SK-N-DZ (cell line): Measurements from ENCODE around the gene CCDC32.

Source experiments
- DNase-seq: peaks from one replicate; pipeline ENCODE4 v3.0.0-alpha.2; 2015; ENCODE audit warnings: low spot score

The CCDC32 gene

GRCh38 chr15:40567111-40567510 lies 2.3 kb upstream of the CCDC32 start:
- DNase-seq, result peak; percentile 44

GRCh38 chr15:40565333-40566238 lies 744 bp upstream of the CCDC32 start:
- DNase-seq, result no peak

- no peak for DNase-seq
Measured at GRCh38 chr15:40563426-40563825, 1.4 kb downstream of the CCDC32 start.

GRCh38 chr15:40562691-40563090 lies 2.2 kb downstream of the CCDC32 start:
- no peak for DNase-seq

GRCh38 chr15:40558952-40559742 lies 5.7 kb downstream of the CCDC32 start:
- DNase-seq, result no peak

DNA sequence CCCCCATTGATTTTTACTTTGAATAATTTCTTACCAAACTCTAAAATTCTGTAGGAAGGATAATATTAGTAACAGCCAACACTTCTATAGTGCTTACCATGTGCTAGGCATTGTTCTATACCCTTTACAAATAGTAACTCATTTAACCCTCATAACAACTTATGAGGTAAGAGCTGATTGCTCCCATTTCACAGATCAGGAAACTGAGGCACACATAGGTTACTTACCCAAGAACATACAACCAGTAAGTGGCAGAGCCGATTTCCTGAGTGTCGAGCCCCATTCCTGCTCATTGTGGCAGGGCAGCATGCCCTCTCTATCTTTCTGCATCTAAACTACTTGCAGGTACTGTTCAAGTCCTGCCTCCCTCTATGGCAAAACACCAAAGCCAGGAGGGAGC lies 9.0 kb downstream of the CCDC32 start:
- no peak for DNase-seq

- no peak for DNase-seq
Measured at GRCh38 chr15:40554161-40554525, 10.7 kb downstream of the CCDC32 start.

DNA sequence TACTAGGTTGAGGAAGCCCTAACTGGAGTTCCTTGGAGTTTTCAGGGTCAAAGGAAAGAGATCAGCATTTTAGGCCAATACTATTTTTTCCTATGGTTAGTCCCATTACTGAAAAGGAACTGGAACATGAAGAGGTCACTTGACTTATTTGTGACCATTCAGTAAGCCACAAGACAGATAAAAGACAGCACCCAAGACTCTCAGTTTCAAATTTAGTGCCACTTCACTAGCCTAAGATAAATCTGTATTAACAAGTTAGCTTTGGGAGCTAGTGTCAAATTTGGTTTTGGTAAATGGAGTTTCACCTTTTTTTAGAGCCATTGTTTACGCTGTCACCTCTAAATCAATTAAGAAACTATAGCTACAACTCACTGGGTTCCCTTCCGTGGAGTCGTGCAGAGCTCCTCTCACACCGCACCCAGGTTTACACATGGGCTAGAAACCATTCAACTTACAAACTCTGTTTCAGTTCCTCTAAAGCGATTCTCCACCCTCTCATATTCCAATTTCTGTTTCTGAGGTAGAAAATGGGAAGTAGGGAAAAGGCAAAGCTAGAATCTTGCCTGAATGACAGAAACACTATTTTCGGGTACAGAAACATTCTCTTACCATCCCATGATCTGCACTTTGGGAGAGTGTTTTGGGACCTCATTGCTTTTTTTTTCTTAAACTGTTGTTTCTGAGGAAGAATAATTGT lies 14.4 kb downstream of the CCDC32 start:
- no peak for DNase-seq

GRCh38 chr15:40549894-40550293 lies 14.9 kb downstream of the CCDC32 start:
- no peak for DNase-seq

- DNase-seq, result no peak
Measured at GRCh38 chr15:40548610-40549009, 16.2 kb downstream of the CCDC32 start.

GRCh38 chr15:40545457-40545856 lies 19.4 kb downstream of the CCDC32 start:
- no peak for DNase-seq

- DNase-seq, result no peak
Measured at GRCh38 chr15:40543631-40544294, 21.1 kb downstream of the CCDC32 start.

DNA sequence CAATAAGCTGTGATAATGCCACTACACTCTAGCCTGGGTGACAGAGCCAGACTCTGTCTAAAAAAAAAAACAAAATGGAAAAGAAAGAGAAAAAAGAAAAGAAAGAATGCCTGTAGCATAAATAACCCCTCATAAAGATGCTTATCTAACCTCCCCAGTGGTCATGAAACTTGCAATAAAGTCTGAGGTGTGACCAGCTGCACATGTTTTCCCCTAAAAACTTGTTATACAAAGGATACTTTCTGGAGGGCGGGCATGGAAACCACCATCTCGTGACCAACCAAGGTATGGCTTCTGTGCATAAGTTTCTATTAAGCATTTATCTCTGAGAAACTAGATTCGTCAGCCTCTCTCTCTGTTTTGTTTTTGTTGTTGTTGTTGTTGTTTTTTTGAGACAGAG lies 21.8 kb downstream of the CCDC32 start:
- DNase-seq, result no peak

DNA sequence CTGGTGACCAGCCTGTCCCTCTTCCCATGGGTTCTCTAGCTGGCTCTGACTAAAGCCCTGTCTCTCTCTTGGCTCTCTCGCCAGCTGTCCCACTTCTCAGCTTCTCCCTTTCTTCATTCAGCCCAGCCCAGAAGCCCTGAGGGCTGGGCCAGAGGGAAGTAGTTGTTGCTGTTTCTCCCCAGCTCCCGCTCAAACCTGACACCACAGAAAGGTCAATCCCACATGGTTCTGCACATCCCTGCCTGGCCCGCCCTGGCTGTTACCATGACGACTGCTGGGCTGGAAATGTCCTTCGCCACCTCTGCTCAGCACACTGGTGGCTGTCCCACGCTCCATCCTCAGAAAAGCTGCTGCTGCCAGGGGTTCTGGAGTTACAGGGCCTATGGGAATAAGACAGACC lies 25.9 kb downstream of the CCDC32 start:
- DNase-seq, result peak; percentile 71

DNA sequence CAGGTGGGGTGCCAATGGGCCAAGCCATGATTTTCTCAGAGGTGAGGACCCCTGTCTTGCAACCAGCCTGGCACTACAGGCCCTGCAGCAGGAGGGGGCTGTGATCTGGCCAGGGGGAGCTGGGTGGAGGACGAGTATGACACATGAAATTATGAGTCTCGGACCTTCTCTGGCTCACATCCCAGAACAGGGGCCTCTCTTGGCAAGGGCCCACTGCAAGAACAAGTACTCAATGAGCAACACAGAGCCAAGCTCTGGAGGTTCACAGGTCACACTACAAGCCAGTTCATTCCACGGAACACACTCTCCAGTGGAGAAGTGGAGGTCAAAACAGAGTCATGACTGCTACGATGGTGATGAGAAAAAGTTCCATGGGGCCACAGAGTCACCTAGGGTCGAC lies 28.3 kb downstream of the CCDC32 start:
- DNase-seq, result no peak

GRCh38 chr15:40534371-40534770 lies 30.5 kb downstream of the CCDC32 start:
- no peak for DNase-seq

GRCh38 chr15:40533763-40534364 lies 31.0 kb downstream of the CCDC32 start:
- no peak for DNase-seq

GRCh38 chr15:40528801-40529200 lies 36.0 kb downstream of the CCDC32 start:
- no peak for DNase-seq

GRCh38 chr15:40525855-40526254 lies 39.0 kb downstream of the CCDC32 start:
- no peak for DNase-seq

DNA sequence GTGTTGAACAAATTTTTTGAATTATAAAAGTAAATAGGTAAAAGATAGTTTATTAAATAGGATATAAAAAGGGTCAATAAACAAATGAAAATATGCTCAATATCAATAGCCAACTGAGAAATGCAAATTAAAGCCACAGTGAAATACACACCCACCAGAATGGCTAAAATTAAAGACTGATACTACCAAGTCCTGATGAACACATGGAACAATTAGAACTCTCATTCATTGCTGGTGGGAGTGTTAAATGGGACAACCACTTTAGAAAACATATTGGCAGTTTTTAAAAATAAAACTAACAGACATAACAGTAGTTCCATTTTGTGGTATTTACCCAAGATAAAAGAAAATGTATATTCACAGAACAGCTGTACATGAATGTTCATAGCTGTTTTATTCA lies 41.2 kb downstream of the CCDC32 start:
- DNase-seq, result no peak

DNA sequence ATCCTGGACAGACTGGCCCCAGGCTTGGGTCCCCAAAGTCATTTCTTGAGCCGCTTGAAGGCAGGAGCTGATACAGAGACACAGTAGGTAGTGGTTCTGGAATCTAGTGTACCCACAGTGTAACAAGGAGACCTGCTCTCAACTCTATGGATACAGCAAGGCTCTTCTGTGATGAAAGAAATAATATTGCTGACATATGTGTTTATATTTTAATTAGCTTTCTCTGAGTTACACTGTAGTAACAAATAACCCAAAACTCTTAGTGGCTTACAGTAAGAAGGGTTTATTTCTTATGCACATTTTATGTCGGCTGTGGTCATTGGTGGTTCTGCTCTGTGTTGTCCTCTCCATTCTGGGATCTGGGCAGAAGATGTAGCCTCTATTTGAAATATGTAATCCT lies 48.5 kb downstream of the CCDC32 start:
- DNase-seq, result no peak
